ENCODE results near the gene BPTF.

GRCh38 chr17:67845374-67845773 lies 20.1 kb downstream of the BPTF start:
- no peak for TF ChIP-seq RFX5 (IDR thresholded peaks at IDR 0.05; ENCODE audit: low read length)
- TF ChIP-seq CTCF (IDR thresholded peaks at IDR 0.05) = no peak
- TF ChIP-seq, protein P1, sequence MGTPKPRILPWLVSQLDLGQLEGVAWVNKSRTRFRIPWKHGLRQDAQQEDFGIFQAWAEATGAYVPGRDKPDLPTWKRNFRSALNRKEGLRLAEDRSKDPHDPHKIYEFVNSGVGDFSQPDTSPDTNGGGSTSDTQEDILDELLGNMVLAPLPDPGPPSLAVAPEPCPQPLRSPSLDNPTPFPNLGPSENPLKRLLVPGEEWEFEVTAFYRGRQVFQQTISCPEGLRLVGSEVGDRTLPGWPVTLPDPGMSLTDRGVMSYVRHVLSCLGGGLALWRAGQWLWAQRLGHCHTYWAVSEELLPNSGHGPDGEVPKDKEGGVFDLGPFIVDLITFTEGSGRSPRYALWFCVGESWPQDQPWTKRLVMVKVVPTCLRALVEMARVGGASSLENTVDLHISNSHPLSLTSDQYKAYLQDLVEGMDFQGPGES (IDR thresholded peaks at IDR 0.05; ENCODE audit: low read depth, low read length) = no peak
- no peak for TF ChIP-seq FOSL2 (IDR thresholded peaks at IDR 0.05; ENCODE audit: borderline replicate concordance, low read depth)
- no peak for TF ChIP-seq YY1 (IDR thresholded peaks at IDR 0.05; ENCODE audit: low read depth)
- no peak for TF ChIP-seq EZH2phosphoT487 (IDR thresholded peaks at IDR 0.05; ENCODE audit: borderline replicate concordance, low read depth)
- TF ChIP-seq, protein P2, sequence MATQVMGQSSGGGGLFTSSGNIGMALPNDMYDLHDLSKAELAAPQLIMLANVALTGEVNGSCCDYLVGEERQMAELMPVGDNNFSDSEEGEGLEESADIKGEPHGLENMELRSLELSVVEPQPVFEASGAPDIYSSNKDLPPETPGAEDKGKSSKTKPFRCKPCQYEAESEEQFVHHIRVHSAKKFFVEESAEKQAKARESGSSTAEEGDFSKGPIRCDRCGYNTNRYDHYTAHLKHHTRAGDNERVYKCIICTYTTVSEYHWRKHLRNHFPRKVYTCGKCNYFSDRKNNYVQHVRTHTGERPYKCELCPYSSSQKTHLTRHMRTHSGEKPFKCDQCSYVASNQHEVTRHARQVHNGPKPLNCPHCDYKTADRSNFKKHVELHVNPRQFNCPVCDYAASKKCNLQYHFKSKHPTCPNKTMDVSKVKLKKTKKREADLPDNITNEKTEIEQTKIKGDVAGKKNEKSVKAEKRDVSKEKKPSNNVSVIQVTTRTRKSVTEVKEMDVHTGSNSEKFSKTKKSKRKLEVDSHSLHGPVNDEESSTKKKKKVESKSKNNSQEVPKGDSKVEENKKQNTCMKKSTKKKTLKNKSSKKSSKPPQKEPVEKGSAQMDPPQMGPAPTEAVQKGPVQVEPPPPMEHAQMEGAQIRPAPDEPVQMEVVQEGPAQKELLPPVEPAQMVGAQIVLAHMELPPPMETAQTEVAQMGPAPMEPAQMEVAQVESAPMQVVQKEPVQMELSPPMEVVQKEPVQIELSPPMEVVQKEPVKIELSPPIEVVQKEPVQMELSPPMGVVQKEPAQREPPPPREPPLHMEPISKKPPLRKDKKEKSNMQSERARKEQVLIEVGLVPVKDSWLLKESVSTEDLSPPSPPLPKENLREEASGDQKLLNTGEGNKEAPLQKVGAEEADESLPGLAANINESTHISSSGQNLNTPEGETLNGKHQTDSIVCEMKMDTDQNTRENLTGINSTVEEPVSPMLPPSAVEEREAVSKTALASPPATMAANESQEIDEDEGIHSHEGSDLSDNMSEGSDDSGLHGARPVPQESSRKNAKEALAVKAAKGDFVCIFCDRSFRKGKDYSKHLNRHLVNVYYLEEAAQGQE (IDR thresholded peaks at IDR 0.05; ENCODE audit: low read depth, low read length) = no peak

Data from SK-N-SH (cell line).